CD4-positive, alpha-beta T cell treated with Interleukin-21 for 1 hour (primary cell): ENCODE data around the gene EPS8L1.
A peak's percentile ranks its signal among the peaks of the same experiment; 100 is the strongest.

ENCODE experiments used
- DNase-seq: peaks from one replicate; pipeline ENCODE4 v3.0.0-alpha.2; 2020

The EPS8L1 gene

GRCh38 chr19:55080968-55081769, 5.5 kb downstream of the EPS8L1 start:
- peak; percentile 95 for DNase-seq

DNA sequence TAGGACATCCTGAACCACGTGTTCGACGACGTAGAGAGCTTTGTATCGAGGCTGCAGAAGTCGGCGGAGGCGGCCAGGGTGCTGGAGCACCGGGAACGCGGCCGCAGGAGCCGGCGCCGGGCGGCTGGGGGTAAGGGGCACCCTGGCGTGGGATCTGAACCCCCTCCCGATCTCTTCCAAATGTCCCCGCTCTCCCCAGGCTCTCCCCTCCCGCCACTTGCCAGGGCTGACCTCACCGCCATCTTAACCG, 6.0 kb downstream of the EPS8L1 start:
- no peak for DNase-seq

DNA sequence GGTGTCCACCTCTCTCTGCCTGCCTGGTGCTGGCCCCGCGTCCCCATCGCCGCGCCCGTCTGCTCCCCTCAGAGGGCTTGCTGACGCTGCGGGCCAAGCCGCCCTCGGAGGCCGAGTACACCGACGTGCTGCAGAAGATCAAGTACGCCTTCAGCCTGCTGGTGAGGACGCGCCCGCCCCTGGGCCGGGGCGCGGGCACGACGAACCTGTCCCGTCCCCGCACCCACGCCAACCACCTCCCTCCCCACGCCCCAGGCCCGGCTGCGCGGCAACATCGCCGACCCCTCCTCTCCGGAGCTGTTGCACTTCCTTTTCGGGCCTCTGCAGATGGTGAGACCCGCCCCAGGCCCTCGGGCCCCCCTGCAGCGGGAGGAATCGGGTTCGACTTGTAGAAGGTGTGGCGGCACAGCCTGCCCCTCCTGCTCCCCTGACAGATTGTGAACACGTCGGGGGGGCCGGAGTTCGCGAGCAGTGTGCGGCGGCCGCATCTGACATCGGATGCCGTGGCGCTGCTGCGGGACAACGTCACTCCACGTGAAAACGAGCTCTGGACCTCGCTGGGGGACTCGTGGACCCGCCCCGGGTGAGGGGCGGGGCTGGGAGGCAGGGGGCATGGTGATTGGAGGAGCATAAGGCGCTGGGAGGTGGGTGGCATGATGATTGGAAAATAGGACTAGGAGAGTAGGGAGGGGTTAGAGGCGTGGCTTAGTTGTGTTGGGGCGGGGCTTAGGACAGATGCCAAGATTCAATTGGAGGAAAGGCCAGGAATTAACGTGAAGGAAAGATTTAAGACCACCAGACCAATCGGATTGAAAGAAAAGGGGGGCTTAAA, 6.6 kb downstream of the EPS8L1 start:
- DNase-seq = peak; percentile 65

- DNase-seq = no peak
Observed at GRCh38 chr19:55083004-55083850, 7.6 kb downstream of the EPS8L1 start.

DNA sequence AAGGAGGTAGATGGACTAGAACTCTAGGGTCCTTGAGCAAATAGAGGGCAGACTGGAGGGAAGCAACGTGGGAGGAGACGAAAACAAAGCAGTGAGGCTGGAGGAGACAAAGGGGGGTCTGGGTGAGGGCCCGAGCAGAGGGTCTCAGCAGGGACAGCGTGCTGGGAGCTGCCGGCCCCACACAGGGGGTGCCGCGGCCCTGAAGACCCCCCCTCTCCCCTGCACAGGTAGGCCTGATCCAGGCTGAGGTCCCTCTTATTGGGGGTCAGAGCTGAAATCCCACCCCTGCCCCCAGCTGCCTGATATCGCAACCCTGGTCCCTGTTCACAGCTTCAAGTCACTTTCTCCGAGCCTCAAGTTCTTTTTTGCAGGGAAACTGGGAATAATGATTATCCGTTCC, 8.7 kb downstream of the EPS8L1 start:
- no peak for DNase-seq

DNA sequence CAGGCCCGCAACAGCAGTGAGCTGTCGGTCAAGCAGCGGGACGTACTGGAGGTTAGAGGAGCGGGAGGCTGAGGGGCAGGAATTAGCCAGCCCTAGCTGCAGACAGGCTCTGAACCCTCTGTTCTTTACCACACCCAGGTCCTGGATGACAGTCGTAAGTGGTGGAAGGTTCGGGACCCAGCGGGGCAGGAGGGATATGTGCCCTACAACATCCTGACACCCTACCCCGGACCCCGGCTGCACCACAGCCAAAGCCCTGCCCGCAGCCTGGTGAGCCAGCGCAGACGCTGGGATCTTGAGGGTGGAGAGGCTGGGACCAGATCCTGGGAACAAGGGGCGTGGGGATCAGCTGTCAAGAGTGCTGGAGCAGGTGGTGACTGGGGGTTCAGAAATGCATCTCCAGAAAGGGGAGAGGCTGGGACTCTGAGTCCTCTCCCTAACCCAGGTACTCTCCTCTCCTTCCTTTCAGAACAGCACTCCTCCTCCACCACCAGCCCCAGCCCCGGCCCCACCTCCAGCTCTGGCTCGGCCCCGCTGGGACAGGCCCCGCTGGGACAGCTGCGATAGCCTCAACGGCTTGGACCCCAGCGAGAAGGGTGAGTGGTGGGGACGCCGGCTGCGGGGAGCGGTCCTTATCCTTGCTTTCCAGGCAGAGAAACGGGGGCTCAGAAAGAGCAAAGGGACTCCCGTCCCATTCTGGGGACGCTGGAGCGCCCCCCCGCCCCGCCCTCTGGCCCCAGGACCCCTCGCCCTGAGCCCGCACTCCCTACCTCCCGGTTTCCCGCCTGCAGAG, 10.4 kb downstream of the EPS8L1 start:
- DNase-seq = no peak

DNA sequence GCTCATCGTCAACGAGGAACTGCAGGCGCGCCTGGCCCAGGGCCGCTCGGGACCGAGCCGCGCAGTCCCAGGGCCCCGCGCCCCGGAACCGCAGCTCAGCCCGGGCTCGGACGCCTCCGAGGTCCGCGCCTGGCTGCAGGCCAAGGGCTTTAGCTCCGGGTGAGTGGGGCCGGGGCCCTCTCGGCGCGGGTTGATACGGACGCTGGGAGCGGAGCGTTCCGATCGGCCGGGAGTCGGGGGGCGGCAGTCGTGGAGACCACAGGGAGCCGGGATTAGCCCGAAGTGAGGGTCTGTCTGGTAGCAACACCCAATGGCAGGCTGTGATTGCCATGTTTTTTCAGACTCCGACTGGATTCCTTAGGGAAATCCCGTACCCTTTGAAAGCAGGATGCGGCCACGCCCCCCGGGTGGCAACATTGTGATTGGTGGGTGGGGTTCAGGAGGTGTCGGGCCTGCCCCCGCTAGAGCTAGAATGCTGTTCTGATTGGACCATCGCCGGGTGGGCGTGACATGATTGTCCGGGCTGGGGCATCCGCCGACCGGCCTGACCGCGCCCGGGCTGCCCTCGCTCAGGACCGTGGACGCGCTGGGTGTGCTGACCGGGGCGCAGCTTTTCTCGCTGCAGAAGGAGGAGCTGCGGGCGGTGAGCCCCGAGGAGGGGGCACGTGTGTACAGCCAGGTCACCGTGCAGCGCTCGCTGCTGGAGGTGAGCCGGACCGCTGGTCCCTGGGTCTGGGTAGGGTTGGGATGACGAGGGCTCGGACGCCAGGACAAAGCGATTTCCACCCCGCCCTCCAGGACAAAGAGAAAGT, 11.3 kb downstream of the EPS8L1 start:
- peak; percentile 64 for DNase-seq

GRCh38 chr19:55087542-55087901, 11.9 kb downstream of the EPS8L1 start:
- DNase-seq = no peak

GRCh38 chr19:55088021-55088451, 12.4 kb downstream of the EPS8L1 start:
- DNase-seq = no peak

- DNase-seq = peak; percentile 78
Observed at GRCh38 chr19:55088543-55089341, 13.1 kb downstream of the EPS8L1 start.

DNA sequence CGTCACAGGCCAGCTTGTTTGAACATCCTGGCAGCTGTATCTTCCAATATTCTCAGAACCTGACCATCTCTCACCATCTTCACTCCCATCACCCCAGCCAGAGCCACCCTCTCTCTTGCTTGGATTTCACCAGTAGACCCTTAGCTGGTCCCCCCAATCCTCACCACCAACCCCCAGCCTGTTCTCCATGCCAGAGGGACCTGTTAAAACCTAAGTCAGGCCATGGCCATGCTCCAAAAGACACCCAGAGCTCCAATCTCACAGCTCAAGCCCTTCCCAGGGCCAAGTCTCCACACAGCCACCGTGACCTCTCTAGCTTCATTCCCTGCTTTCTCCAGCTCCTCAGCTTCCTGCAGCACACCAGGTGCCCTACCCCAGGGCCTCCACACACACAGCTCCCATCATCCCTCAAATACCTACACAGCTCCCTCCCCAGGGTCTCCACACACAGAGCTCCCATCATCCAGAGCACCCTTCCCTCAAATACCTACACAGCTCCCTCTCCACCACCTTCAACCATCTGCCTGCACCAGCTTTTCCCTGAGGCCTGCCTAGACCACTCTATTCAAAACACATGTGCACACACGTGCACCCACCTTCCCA, 13.8 kb downstream of the EPS8L1 start:
- no peak for DNase-seq

DNA sequence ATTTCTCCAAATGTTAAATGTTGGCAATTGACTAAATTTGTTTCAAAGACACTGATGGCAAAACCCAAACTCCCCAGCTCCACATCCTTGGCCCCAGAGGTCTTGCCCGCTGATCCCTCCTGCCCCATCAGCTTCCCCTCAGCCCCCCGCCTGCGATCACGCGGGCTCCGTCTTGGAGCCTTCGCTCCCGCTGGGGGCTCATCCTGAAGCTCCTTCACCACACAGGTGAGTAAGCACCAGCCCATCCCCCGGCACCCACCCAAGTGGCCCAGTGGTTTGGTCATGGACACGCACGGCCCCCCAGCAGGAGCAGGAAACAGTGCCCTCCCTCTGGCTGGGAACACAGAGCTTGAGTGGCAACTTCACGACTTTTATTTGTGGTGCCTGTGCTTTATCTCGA, 14.9 kb downstream of the EPS8L1 start:
- DNase-seq = no peak

DNA sequence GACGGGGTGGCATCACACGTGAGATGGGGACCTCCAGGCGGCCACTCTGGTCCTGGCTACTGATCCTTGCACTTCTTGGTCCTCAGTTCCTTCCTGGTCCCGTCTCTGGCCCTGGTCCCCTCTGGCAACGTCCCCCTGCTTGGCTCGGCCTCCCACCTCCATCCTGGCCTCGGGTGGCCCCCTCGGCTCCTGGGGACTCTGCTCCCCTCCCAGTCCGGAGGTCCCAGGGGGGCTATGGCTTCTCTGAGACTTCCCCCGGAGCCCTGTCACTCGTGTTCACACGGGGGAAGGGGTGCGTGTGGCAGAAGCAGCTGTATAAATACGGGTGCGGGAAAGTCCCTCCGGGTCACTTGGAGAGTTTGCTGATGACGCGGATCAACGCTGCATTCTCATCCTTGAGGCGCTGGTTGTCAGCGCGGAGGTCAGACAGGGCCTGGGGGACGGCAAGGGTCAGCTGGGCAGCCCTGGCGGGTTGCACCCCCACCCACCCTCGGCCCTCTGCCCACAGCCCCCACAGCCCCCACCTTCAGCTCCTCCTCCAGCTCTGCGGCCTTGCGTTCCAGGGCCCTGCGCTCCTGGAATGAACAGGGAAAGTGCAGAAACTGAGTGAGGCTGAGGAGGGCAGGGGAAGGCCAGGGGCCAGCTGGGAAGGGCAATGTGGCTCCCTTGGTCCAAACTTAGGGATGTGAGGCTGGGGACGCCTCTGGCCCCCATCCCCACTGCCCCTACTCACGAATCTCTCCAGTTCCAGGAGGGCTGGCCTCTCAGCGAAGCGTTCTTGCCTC, 15.6 kb downstream of the EPS8L1 start:
- DNase-seq = no peak

DNA sequence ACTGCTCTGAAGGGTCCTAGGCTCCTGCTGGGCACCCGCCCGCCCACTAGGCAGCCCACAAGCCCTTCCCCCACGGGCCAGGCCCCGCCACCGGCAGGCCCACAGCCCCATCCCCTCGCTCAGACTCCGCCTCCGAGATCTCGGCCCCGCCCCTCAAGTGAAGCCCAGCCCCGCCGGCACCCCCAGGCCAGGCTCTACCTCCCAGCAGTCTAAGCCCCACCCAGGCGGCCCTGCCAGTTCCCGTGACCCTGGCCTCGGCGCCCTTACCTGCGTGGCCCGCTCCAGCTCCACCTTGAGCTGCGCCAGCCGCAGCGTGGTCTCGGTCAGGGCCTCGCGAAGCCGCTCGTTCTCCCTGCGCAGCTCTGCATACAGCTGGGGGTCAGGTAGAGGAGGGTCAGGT, 16.3 kb downstream of the EPS8L1 start:
- DNase-seq = no peak

DNA sequence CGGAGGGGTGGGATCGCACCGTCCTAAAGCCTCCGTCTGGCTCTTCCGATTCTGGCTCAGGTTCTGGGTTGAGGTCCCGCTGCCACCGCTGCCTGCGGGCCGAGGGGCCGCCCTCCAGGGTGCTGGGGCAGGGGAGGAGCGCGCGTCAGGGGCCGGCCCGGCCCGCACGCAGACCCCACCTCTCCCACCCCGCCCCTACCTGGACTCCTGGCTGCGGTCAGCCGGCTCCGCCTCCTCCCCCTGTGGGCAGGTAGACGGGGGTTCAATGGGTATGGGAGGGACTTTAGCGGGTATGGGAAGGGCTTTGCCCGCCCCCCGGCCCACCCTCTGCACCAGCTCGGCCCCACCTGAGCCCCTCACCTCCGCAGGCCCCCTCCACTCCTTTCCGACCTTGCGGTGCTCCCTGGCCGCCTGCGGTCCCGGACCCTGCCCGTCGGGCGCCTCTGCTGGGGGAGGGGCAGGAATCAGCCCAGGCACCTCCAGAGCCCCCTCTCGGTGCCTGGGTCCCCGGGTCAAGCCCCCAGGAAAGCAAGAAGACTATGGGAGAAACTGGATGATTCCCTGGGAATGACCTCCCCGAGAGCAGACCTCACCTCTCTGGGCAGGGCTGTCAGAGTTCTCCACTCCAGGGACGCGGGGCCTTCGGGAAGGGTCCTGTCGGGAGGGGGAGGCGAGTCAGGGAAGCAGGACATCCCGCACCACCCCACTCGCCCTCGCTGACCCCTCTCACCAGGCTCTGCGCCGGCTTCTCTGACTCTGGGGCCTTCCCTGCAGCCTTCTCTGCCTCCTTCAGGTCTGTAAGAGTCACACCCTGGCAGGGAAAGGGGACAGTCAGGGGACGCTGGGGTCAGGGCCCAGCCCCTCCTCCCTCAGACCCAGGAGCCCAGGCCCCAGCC, 17.0 kb downstream of the EPS8L1 start:
- no peak for DNase-seq

- no peak for DNase-seq
Observed at GRCh38 chr19:55094456-55095259, 19.0 kb downstream of the EPS8L1 start.

GRCh38 chr19:55095260-55096060, 19.8 kb downstream of the EPS8L1 start:
- no peak for DNase-seq
